Measurements from ENCODE around the gene ATP7A.
A peak's percentile ranks its signal among the peaks of the same experiment; 100 is the strongest.
"Not testable (repeated sequence)": the region's sequence is repeated elsewhere in the genome, so short reads cannot be mapped to it uniquely, and the experiment has no call there.

The ATP7A gene

DNA sequence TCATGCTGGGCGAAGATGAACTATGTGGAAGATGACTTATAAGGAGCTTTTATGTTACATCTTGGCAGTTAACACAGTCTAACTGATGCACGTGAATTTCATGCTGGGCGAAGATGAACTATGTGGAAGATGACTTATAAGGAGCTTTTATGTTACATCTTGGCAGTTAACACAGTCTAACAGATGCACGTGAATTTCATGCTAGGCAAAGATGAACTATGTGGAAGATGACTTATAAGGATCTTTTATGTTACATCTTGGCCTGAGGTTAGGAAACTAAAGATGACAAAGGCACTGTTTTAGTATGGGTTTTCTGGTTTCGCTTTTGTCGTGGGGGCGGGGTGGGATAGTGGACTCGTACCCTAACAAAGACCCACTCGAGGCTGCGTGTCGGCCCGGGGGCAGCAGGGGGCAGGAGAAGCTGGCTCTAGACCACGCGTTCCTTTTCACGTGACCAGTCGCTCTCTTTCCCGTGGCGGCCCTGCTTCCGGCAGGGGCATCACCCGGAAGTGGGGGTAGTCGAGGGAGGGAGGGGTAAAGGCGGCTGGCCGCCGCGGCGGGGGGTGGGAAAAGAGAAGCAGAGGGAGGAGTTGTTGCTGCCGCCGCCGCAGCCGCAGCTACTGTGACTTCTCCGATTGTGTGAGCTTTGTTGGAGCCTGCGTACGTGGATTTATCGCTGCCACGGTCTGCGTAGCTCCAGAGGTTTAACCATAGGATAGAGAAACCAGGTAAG is at the start of gene ATP7A:
Gene ATP7A, plus strand, starts transcription at position 586 of the 733 bp plus-strand sequence. CDS start 60,949 bp downstream, outside the sequence.
- DNase-seq (ENCODE audit: low spot score) = peak; percentile 72

- no peak for DNase-seq (ENCODE audit: low spot score)
Measured at GRCh38 chrX:77875372-77875771, 35.1 kb upstream of the ATP7A start.

DNA sequence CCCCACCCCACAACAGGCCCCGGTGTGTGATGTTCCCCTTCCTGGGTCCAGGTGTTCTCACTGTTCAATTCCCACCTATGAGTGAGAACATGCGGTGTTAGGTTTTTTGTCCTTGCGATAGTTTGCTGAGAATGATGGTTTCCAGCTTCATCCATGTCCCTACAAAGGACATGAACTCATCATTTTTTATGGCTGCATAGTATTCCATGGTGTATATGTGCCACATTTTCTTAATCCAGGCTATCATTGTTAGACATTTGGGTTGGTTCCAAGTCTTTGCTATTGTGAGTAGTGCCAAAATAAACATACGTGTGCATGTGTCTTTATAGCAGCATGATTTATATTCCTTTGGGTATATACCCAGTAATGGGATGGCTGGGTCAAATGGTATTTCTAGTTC is 29.1 kb upstream of the ATP7A start:
- DNase-seq (ENCODE audit: low spot score) = not testable (repeated sequence)

DNA sequence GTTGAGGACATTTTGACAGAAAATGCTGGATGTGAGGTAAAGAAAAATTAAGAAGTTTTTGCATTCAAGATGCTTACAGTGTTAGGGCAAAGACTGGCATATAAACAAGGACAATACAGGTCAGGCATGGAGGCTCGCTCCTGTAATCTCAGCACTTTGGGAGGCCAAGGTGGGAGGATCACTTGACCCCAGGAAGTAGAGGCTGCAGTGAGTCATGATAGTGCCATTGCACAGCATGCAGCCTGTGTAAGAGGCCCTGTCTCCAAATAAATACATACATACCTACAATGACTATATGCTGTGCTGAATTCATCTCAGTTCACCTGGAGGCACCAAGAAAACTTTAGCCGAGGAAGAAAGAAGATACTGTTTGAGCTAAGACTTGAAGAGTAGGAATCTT is 17.6 kb upstream of the ATP7A start:
- DNase-seq (ENCODE audit: low spot score) = no peak

DNA sequence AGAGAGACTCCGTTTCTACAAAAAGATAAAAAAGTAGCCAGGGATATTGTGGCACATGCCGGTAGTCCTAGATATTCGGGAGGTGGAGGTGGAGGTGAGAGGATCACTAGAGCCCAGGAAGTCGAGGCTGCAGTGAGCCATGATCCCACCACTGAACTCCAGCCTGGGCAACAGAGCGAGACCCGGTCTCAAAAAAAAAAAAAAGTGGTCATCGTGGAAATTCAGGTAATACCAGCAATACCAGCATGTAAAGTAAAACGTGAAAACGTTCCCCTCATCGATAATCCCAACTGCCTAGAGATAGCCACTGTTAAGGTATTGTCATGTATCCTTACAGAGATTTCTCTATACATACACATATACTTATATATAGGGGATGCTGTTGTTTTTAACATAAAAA is 16.8 kb upstream of the ATP7A start:
- DNase-seq (ENCODE audit: low spot score) = no peak

DNA sequence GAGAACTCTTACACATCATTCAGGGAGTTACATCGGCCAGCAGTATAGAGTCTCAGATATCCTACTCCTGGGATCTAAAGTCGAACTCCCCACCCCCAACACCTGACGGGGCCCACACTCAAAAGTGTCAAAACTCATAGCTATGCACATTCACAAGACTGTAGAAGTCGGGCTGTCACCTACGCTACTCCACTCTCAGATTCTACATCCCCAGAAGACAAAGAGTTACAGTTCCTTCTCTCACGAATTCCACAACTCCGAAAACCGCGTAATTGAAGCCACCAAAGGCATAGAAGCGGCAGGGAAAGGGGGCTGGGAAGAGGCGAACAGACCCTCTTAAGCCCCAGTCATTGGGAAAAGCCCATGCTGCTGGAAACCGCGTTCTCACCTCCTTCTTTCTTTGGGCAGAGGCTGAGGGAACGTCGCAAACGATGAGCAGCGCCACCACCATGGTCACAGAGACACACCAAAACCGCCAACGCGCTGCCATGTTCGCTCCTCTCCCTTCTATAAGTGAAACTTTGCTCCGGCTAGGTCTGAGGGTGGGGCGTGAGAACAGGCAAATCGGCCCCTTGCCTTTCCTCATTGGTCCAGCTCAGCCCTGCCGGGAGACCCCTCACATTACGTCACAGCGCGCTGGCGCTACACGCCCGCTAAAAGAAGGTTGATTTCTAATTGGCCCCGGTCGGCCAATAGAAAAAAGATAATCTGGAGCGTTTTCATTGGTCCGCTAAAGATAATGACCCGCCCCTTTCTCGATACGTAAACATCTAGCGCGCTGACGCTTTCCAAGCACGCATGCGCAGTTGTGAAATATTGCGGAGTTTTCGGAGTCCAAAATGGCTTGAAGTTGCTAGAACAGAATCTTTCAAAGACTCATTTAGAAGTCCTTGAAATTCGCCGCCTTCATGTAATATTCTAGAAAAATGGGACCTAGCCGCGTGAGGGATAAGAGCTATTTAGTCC is 15.3 kb upstream of the ATP7A start, which contains the start of gene MAGT1:
Gene MAGT1, minus strand, starts transcription at position 515 of the 966 bp plus-strand sequence. Its CDS starts 25 bp downstream, at position 490.
- DNase-seq (ENCODE audit: low spot score) = peak; percentile 82

- DNase-seq (ENCODE audit: low spot score) = peak; percentile 87
Measured at GRCh38 chrX:77899081-77899828, 11.2 kb upstream of the ATP7A start, which contains the start of gene COX7B. Gene COX7B (plus strand): TSS chrX:77899468. CDS start chrX:77899554, 86 bp downstream.

DNA sequence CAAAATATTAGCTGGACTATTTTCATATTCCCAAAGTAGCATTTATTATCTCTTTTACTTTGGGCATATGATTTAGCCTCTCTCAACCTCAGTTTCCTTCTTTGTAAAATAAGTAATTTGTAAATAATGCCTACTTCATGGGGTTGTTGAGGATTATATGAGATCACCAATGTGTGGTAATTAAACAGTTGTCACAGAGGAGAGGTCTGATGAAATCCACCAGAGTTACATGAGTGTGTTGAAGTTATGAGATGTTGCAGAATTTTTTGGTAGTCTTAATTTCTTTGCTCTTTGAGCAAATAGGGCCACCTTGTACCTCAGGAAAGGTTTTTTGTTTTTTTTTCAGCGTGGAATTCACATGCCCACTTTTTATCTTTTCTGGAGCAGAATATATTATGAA is 9.8 kb upstream of the ATP7A start:
- DNase-seq (ENCODE audit: low spot score) = no peak

GRCh38 chrX:77901506-77901905 is 9.0 kb upstream of the ATP7A start:
- DNase-seq (ENCODE audit: low spot score) = no peak

- no peak for DNase-seq (ENCODE audit: low spot score)
Measured at GRCh38 chrX:77917294-77917933, 6.9 kb downstream of the ATP7A start.

DNA sequence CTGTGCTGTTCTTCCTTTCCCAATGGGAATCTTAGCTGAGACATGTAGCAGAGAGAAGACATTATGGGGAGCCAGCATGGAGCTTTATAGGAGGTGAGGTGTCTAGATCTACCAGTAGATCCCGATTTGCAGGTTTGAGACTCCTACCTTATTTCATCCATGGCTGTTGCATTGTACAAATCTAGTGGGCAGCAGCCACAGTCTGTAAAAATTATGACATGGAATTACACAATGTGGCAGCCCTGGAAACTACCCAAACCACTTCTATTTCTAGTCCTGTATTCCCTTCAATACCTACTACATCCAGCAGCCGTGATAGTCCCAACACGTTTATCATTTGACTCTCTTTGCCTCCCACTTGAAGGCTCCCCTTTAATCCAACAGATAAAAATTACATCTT is 8.1 kb downstream of the ATP7A start:
- DNase-seq (ENCODE audit: low spot score) = no peak

- DNase-seq (ENCODE audit: low spot score) = not testable (repeated sequence)
Measured at GRCh38 chrX:77919370-77919769, 8.9 kb downstream of the ATP7A start.

DNA sequence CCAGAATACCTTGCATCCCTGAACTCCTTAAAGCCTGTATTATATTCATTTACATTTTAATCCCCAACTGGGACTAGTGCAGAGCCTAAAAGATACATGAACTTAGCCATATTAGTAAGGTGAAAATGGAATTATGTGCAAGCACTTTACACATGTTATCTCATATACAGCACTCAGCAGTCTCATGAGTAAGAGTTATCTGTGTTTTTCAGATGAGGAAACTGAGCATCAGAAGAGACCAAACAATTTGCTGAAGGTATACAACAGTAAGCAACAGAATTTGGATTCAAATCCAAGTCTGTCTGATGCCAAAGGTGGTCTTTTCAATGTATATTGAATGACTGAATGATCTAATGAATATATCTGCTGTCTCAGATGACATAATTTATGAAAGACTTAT is 12.3 kb downstream of the ATP7A start:
- DNase-seq (ENCODE audit: low spot score) = no peak

GRCh38 chrX:77924320-77924859 is 13.9 kb downstream of the ATP7A start:
- DNase-seq (ENCODE audit: low spot score) = no peak

GRCh38 chrX:77925764-77926163 is 15.3 kb downstream of the ATP7A start:
- DNase-seq (ENCODE audit: low spot score) = no peak

DNA sequence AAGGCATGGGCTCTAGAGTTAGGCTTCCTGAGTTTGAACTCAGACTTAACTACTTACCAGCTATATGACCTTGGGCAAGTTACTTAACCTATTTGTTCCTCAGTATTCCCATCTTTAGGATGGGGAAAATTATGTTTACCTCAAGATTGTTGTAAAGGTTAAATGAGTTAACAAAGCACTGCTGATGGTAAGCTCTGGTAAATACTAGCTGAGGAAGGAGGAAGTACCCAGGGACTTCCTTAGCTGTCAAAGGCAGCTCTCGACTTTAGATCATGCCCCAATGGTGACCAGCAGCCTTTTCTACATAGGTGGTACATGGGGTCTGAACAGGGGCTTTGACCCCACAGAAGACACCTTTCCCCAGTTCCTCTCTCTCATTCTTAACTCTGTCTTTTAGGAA is 20.1 kb downstream of the ATP7A start:
- no peak for DNase-seq (ENCODE audit: low spot score)

- DNase-seq (ENCODE audit: low spot score) = no peak
Measured at GRCh38 chrX:77935886-77936285, 25.4 kb downstream of the ATP7A start.

DNA sequence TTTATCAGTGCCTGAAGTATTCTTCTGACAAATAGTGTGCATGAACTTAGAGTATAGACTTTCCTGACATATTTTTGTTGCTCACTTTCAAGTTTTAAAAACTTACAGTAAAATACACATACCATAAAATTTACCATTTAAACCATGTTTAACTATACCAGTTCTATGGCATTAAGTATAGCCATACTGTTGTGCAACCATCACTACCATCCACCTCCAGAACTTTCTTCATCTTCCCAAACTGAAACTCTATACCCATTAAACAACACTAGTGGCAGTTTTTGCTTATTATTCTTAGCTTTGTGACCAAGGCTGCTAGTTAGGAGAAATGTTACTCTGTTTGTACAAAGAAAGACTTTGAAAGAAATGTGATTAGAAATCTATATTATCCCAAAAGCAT is 25.8 kb downstream of the ATP7A start:
- DNase-seq (ENCODE audit: low spot score) = no peak

DNA sequence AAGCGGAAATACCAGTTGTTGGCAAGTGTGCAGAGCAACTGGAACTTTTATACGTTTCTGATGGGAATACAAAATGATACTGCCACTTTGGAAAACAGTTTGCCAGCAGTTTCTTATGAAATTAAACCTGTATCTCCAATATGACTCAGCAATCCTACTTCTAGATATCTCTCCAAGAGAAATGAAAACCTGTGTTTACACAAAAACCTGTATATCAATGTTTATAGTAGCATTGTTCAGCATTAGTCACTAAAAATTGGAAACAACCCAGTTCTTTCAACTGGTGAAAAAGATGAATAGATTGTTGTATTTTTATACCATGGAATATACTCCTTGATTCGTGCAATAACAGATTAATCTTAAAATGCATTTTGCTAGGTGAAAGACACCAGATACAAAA is 26.8 kb downstream of the ATP7A start:
- no peak for DNase-seq (ENCODE audit: low spot score)

DNA sequence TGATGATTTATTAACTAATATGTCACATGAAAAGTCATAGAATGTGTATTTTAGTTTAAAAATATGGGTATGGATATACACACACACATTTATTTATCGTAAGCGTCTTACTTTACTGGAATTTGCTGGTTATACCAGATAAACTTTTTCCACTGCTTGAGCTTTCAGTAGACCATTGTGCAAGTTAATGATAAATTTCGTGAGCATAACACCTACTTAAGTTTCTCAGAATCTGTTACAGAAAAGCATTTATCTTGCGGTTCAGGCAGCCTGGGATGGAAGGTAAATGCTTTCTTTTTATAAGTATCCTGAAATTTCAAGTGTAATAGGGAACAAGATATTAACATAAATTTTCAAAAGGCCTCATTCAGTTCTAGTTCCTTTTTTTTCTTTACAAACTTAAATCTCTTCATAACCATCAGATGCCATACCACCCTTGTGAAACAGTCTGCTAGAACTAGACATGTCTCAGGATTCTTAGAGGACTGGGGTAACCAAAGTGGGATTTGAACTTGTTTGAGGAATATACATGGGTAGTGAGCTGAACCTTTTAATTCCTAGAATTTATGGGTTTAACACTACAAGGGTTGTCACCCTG is 27.7 kb downstream of the ATP7A start:
- no peak for DNase-seq (ENCODE audit: low spot score)

DNA sequence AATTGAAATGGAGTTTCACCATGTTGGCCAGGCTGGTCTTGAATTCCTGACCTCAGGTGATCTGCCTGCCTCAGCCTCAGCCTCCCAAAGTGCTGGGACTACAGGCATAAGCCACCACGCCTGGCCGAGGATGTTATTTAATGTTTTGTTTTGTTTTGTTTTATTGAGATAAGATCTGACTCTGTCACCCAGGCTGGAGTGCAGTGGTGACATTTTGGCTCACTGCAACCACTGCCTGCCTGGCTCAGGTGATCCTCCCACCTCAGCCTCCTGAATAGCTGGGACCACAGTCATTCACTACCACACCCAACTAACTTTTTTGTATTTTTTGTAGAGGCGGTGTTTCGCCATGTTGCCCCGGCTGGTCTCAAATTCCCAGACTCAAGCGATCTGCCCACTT is 34.5 kb downstream of the ATP7A start:
- DNase-seq (ENCODE audit: low spot score) = not testable (repeated sequence)
